Mammary epithelial cell (primary cell): ENCODE results near the gene HDHD2.

ENCODE experiments used
- CTCF ChIP-seq, 2 donors: IDR thresholded peaks in 1 of 2; conservative IDR thresholded peaks in 1 of 2; 2 replicates each; pipeline ENCODE4 v1.5.1; 2011 to 2012; ENCODE audit warnings: inconsistent platforms in 2 of 2, low read length in 2 of 2, mild to moderate bottlenecking in 2 of 2, control low read depth in 1 of 2, low read depth in 1 of 2; ENCODE audit not compliant: insufficient read depth in 1 of 2; ENCODE audit errors: extremely low read depth in 1 of 2
- EZH2 ChIP-seq: IDR thresholded peaks from 2 replicates; pipeline ENCODE4 v1.6.1; 2012; ENCODE audit warnings: low read length, inconsistent platforms, borderline replicate concordance

DNA sequence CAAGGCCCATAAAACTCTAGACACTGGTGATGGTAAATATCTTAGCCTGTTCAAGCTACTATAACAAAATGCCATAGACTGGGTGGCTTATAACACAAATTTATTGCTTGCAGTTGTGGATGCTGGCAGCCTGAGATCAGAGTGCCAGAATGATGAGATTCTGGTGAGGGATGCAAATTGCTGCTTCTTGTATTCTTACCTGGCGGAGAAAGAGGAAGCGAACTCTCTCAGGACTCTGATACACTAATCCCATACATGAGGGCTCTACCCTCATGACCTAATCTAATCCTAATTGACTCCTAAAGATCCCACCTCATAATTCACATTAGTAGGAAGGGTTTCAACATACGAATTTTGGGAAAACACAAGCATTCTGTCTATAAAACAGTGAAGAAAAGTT lies 30.5 kb upstream of the HDHD2 start:
- no peak for TF ChIP-seq CTCF (conservative IDR thresholded peaks at IDR 0.05 in 1 of 2, IDR thresholded peaks at IDR 0.05 in 1 of 2; ENCODE audit: extremely low read depth in 1 of 2, insufficient read depth in 1 of 2, low read depth in 1 of 2, low read length in 2 of 2)
- TF ChIP-seq EZH2: no peak
